Activated T-helper 1 cell treated with anti-CD3 and anti-CD28 coated beads, Interleukin-12 subunit alpha, Interleukin-12 subunit beta, Interleukin-2, Interleukin-4 antibody, amounts not matched to agents 30 ng/mL and 10 ng/mL and 1 ng/mL, durations not matched to agents 14 hours and 24 hours and 36 hours (primary cell): ENCODE measurements around the gene EFCAB10. TPM values are rescaled to one million over a fixed set of nuclear protein-coding genes. Genes with fewer than 3 reads are reported as not detected.
"Not testable (repeated sequence)": the region's sequence is repeated elsewhere in the genome, so short reads cannot be mapped to it uniquely, and the experiment has no call there.

ENCODE experiments used
- DNase-seq: peaks from one replicate; pipeline ENCODE4 v3.0.0; 2021; ENCODE audit warnings: low spot score
- H3K27ac Mint-ChIP-seq: one replicate; pipeline ENCODE4 v1.8.0; 2021; ENCODE audit warnings: mild to moderate bottlenecking, mixed read lengths
- H3K27me3 Mint-ChIP-seq: one replicate; pipeline ENCODE4 v1.8.0; 2022; ENCODE audit warnings: mild to moderate bottlenecking, moderate library complexity, mixed read lengths; ENCODE audit not compliant: insufficient read depth
- H3K36me3 Mint-ChIP-seq: one replicate; pipeline ENCODE4 v1.8.0; 2021; ENCODE audit warnings: low read depth, mixed read lengths
- H3K4me1 Mint-ChIP-seq: one replicate; pipeline ENCODE4 v1.8.0; 2021; ENCODE audit warnings: low read depth, mixed read lengths
- H3K4me3 Mint-ChIP-seq: one replicate; pipeline ENCODE4 v1.8.0; 2021; ENCODE audit warnings: mild to moderate bottlenecking, moderate library complexity, mixed read lengths
- H3K9me3 Mint-ChIP-seq: one replicate; pipeline ENCODE4 v1.8.0; 2021; ENCODE audit warnings: mixed read lengths
- intact Hi-C: fragments of 100-400 bp; cut with micrococcal nuclease; formaldehyde crosslinking; loops from one replicate; pipeline ENCODE4 v1.15.1; 2024
- total RNA-seq: library from RNA; stranded (reverse); gene quantifications from 2 replicates; pipeline ENCODE4 v1.2.3, GENCODE V29; 2022

The EFCAB10 gene
- total RNA-seq, 1 donor from 2014 or later: not detected

- Mint-ChIP-seq H3K4me1 (no peaks in the 10 kb centered on the region), H3K27ac (no peak overlapping the region), H3K4me3 (no peak overlapping the region), H3K9me3 (no peaks in the 10 kb centered on the region), H3K27me3 (no peaks in the 10 kb centered on the region), H3K36me3 (peaks cover 5% of the 10 kb centered on the region)
- intact Hi-C loops: no loop called here
- no peak for DNase-seq
Measured at GRCh38 chr7:105612806-105613205, 31.5 kb upstream of the EFCAB10 start.

- H3K4me1 Mint-ChIP-seq: no peaks in the 10 kb centered on the region
- no peak for DNase-seq
- no peak overlapping the region for H3K4me3 Mint-ChIP-seq
- H3K36me3 Mint-ChIP-seq: peaks cover 5% of the 10 kb centered on the region
- no peaks in the 10 kb centered on the region for H3K27me3 Mint-ChIP-seq
- intact Hi-C loops: no loop called here
- H3K9me3 Mint-ChIP-seq: no peaks in the 10 kb centered on the region
- no peak overlapping the region for H3K27ac Mint-ChIP-seq
Measured at GRCh38 chr7:105611856-105612775, 30.8 kb upstream of the EFCAB10 start.

GRCh38 chr7:105610165-105610930 is 29.1 kb upstream of the EFCAB10 start:
- no peak overlapping the region for H3K27ac Mint-ChIP-seq
- peaks cover 5% of the 10 kb centered on the region for H3K36me3 Mint-ChIP-seq
- no peaks in the 10 kb centered on the region for H3K4me1 Mint-ChIP-seq
- H3K27me3 Mint-ChIP-seq: no peaks in the 10 kb centered on the region
- intact Hi-C loops: no loop called here
- no peak for DNase-seq
- no peak overlapping the region for H3K4me3 Mint-ChIP-seq
- H3K9me3 Mint-ChIP-seq: no peaks in the 10 kb centered on the region

- no peak overlapping the region for H3K4me3 Mint-ChIP-seq
- intact Hi-C loops: no loop called here
- no peaks in the 10 kb centered on the region for H3K4me1 Mint-ChIP-seq
- H3K36me3 Mint-ChIP-seq: no peaks in the 10 kb centered on the region
- no peaks in the 10 kb centered on the region for H3K9me3 Mint-ChIP-seq
- no peak overlapping the region for H3K27ac Mint-ChIP-seq
- H3K27me3 Mint-ChIP-seq: peaks cover 4% of the 10 kb centered on the region
- DNase-seq: no peak
Measured at GRCh38 chr7:105602325-105603305, 21.3 kb upstream of the EFCAB10 start.

- Mint-ChIP-seq H3K27me3 (peaks cover 8% of the 10 kb centered on the region), H3K4me1 (no peaks in the 10 kb centered on the region), H3K4me3 (no peak overlapping the region), H3K27ac (no peak overlapping the region), H3K36me3 (no peaks in the 10 kb centered on the region), H3K9me3 (no peaks in the 10 kb centered on the region)
- no peak for DNase-seq
- intact Hi-C loops: no loop called here
Measured at GRCh38 chr7:105600720-105601550, 19.6 kb upstream of the EFCAB10 start.

GRCh38 chr7:105599551-105599950 is 18.3 kb upstream of the EFCAB10 start:
- Mint-ChIP-seq H3K27me3 (peaks cover 8% of the 10 kb centered on the region), H3K36me3 (no peaks in the 10 kb centered on the region), H3K27ac (no peak overlapping the region), H3K4me3 (no peak overlapping the region), H3K9me3 (no peaks in the 10 kb centered on the region), H3K4me1 (no peaks in the 10 kb centered on the region)
- intact Hi-C loops: no loop called here
- DNase-seq: no peak

- intact Hi-C loops, H3K27me3 Mint-ChIP-seq: not testable (repeated sequence)
Measured at GRCh38 chr7:105599080-105599479, 17.8 kb upstream of the EFCAB10 start.

GRCh38 chr7:105596866-105597265 is 15.6 kb upstream of the EFCAB10 start:
- Mint-ChIP-seq H3K27ac (no peak overlapping the region), H3K4me1 (no peaks in the 10 kb centered on the region), H3K27me3 (peaks cover 10% of the 10 kb centered on the region), H3K4me3 (no peak overlapping the region), H3K36me3 (no peaks in the 10 kb centered on the region), H3K9me3 (no peaks in the 10 kb centered on the region)
- no peak for DNase-seq
- intact Hi-C loops: no loop called here

More at GRCh38 chr7:105599080-105599479, 17.8 kb upstream of the EFCAB10 start:
- not testable (repeated sequence) for H3K27ac Mint-ChIP-seq, DNase-seq, H3K4me1 Mint-ChIP-seq, H3K36me3 Mint-ChIP-seq, H3K9me3 Mint-ChIP-seq, H3K4me3 Mint-ChIP-seq

GRCh38 chr7:105594034-105594433 is 12.7 kb upstream of the EFCAB10 start:
- H3K9me3 Mint-ChIP-seq: no peaks in the 10 kb centered on the region
- peaks cover 10% of the 10 kb centered on the region for H3K27me3 Mint-ChIP-seq
- no peak overlapping the region for H3K27ac Mint-ChIP-seq
- intact Hi-C loops: no loop called here
- H3K4me1 Mint-ChIP-seq: peaks cover 8% of the 10 kb centered on the region
- no peak for DNase-seq
- no peak overlapping the region for H3K4me3 Mint-ChIP-seq
- no peaks in the 10 kb centered on the region for H3K36me3 Mint-ChIP-seq

- no peak overlapping the region for H3K27ac Mint-ChIP-seq
- H3K36me3 Mint-ChIP-seq: no peaks in the 10 kb centered on the region
- no peaks in the 10 kb centered on the region for H3K9me3 Mint-ChIP-seq
- H3K27me3 Mint-ChIP-seq: peaks cover 3% of the 10 kb centered on the region
- intact Hi-C loops: no loop called here
- DNase-seq: no peak
- H3K4me1 Mint-ChIP-seq: peaks cover 11% of the 10 kb centered on the region
- no peak overlapping the region for H3K4me3 Mint-ChIP-seq
Measured at GRCh38 chr7:105591522-105591921, 10.2 kb upstream of the EFCAB10 start.

GRCh38 chr7:105590793-105591192 is 9.5 kb upstream of the EFCAB10 start:
- DNase-seq: no peak
- H3K4me3 Mint-ChIP-seq: no peak overlapping the region
- no peaks in the 10 kb centered on the region for H3K36me3 Mint-ChIP-seq
- no peak overlapping the region for H3K27ac Mint-ChIP-seq
- intact Hi-C loops: no loop called here
- H3K4me1 Mint-ChIP-seq: peaks cover 18% of the 10 kb centered on the region
- peaks cover 3% of the 10 kb centered on the region for H3K27me3 Mint-ChIP-seq
- no peaks in the 10 kb centered on the region for H3K9me3 Mint-ChIP-seq
